GM12878 (cell line): Measurements from ENCODE around the gene LARGE1. TPM values are rescaled to one million over a fixed set of nuclear protein-coding genes. Genes with fewer than 3 reads are reported as not detected.

Experiments used
- CBX3 ChIP-seq: fragments of 200-600 bp; sonication (generic); IDR thresholded peaks from 2 replicates; pipeline ENCODE4 v1.6.1; 2016; ENCODE audit warnings: low read depth, borderline replicate concordance
- CBX5 ChIP-seq: sonication (generic); IDR thresholded peaks from 2 replicates; pipeline ENCODE4 v1.6.1; 2016; ENCODE audit warnings: low read depth, moderate library complexity, mild to moderate bottlenecking, inconsistent platforms
- CREB1 ChIP-seq: IDR thresholded peaks from 2 replicates; pipeline ENCODE4 v1.6.1; 2012; ENCODE audit warnings: low read depth, mild to moderate bottlenecking, inconsistent platforms
- CREM ChIP-seq: IDR thresholded peaks from 2 replicates; pipeline ENCODE4 v1.6.1; 2014; ENCODE audit warnings: antibody characterized with exemption, low read depth
- EGR1 ChIP-seq, 2 experiments: IDR thresholded peaks; 1 replicate in 1 of 2; 2 replicates in 1 of 2; pipeline ENCODE4 v1.6.1; 2011 to 2012; ENCODE audit warnings: low read depth in 2 of 2, low read length in 2 of 2, borderline replicate concordance in 1 of 2, mild to moderate bottlenecking in 1 of 2, moderate library complexity in 1 of 2
- ETV6 ChIP-seq, 2 experiments: fragments of 450-650 bp in 1 of 2; IDR thresholded peaks in 1 of 2; conservative IDR thresholded peaks in 1 of 2; 2 replicates each; pipeline ENCODE4 v1.6.1; 2014; ENCODE audit warnings: antibody characterized with exemption in 1 of 2, borderline replicate concordance in 1 of 2, low read depth in 1 of 2, mild to moderate bottlenecking in 1 of 2, moderate library complexity in 1 of 2
- IKZF2 ChIP-seq, 2 experiments: fragments of 450-650 bp; IDR thresholded peaks; 2 replicates each; pipeline ENCODE4 v1.6.1; 2017; ENCODE audit warnings: mild to moderate bottlenecking in 2 of 2, moderate library complexity in 2 of 2
- JUNB ChIP-seq: IDR thresholded peaks from 2 replicates; pipeline ENCODE4 v1.6.1; 2016; ENCODE audit warnings: antibody characterized with exemption, mild to moderate bottlenecking
- JUND ChIP-seq: IDR thresholded peaks from 2 replicates; pipeline ENCODE4 v1.6.1; 2012; ENCODE audit warnings: low read depth, mild to moderate bottlenecking, low read length, improper control_type of control experiment, moderate library complexity
- MEF2A ChIP-seq: IDR thresholded peaks from 2 replicates; pipeline ENCODE4 v1.6.1; 2011; ENCODE audit warnings: low read depth, mild to moderate bottlenecking, low read length, moderate library complexity; ENCODE audit not compliant: insufficient read depth
- MTA2 ChIP-seq: fragments of 450-650 bp; IDR thresholded peaks from 2 replicates; pipeline ENCODE4 v1.6.1; 2016; ENCODE audit warnings: low read depth, mild to moderate bottlenecking, moderate library complexity
- NBN ChIP-seq: fragments of 450-650 bp; IDR thresholded peaks from 2 replicates; pipeline ENCODE4 v1.6.1; 2016
- NFIC ChIP-seq: IDR thresholded peaks from 2 replicates; pipeline ENCODE4 v1.6.1; 2012; ENCODE audit warnings: low read depth, mild to moderate bottlenecking, inconsistent platforms, low read length, moderate library complexity
- PAX8 ChIP-seq: fragments of 450-650 bp; IDR thresholded peaks from 2 replicates; pipeline ENCODE4 v1.6.1; 2017; ENCODE audit warnings: mild to moderate bottlenecking, moderate library complexity
- POLR2AphosphoS5 ChIP-seq: IDR thresholded peaks from 2 replicates; pipeline ENCODE4 v1.6.1; 2011; ENCODE audit warnings: mild to moderate bottlenecking, low read length, inconsistent platforms
- POU2F2 ChIP-seq: IDR thresholded peaks from 3 replicates; pipeline ENCODE4 v1.6.1; 2011; ENCODE audit warnings: low read depth, mild to moderate bottlenecking, low read length, borderline replicate concordance
- RAD51 ChIP-seq: fragments of 450-650 bp; IDR thresholded peaks from 2 replicates; pipeline ENCODE4 v1.6.1; 2016; ENCODE audit warnings: moderate library complexity, mild to moderate bottlenecking, inconsistent platforms
- RB1 ChIP-seq: fragments of 450-650 bp; formaldehyde crosslinking; IDR thresholded peaks from 2 replicates; pipeline ENCODE4 v1.6.1; 2017; ENCODE audit warnings: mild to moderate bottlenecking, borderline replicate concordance
- SMARCA5 ChIP-seq: fragments of 450-650 bp; IDR thresholded peaks from 2 replicates; pipeline ENCODE4 v1.6.1; 2017; ENCODE audit warnings: mild to moderate bottlenecking
- SMC3 ChIP-seq: IDR thresholded peaks from 2 replicates; pipeline ENCODE4 v1.6.1; 2011; ENCODE audit warnings: low read length, improper control_type of control experiment, borderline replicate concordance
- SREBF1 ChIP-seq: IDR thresholded peaks from 2 replicates; pipeline ENCODE4 v1.6.1; 2012; ENCODE audit warnings: mild to moderate bottlenecking, low read length
- SRF ChIP-seq, 2 experiments: IDR thresholded peaks; 2 replicates each; pipeline ENCODE4 v1.6.1; 2011; ENCODE audit warnings: low read depth in 2 of 2, low read length in 2 of 2, mild to moderate bottlenecking in 1 of 2, moderate library complexity in 1 of 2
- STAT1 ChIP-seq: fragments of 450-650 bp; conservative IDR thresholded peaks from 2 replicates; pipeline ENCODE4 v1.6.1; 2014; ENCODE audit warnings: antibody characterized with exemption, mild to moderate bottlenecking
- TAF1 ChIP-seq: IDR thresholded peaks from 2 replicates; pipeline ENCODE4 v1.6.1; 2011; ENCODE audit warnings: mild to moderate bottlenecking, low read depth, low read length, borderline replicate concordance
- TBL1XR1 ChIP-seq: IDR thresholded peaks from 2 replicates; pipeline ENCODE4 v1.6.1; 2012; ENCODE audit warnings: low read depth, low read length, improper control_type of control experiment
- TCF12 ChIP-seq: IDR thresholded peaks from 2 replicates; pipeline ENCODE4 v1.6.1; 2011; ENCODE audit warnings: low read depth, mild to moderate bottlenecking, low read length
- TCF3 ChIP-seq: IDR thresholded peaks from 2 replicates; pipeline ENCODE4 v1.6.1; 2012; ENCODE audit warnings: low read depth, mild to moderate bottlenecking, low read length, borderline replicate concordance; ENCODE audit not compliant: insufficient read depth
- YY1 ChIP-seq: IDR thresholded peaks from 2 replicates; pipeline ENCODE4 v1.6.1; 2011; ENCODE audit warnings: low read depth, mild to moderate bottlenecking, low read length
- polyA plus RNA-seq, 11 experiments: library from polyadenylated mRNA; depleted of rRNA in 4 of 11; unstranded in 6 of 11; stranded (reverse) in 5 of 11; fragments of >200 nt; fragmentation: Nextera tagmentation in 4 of 11; fragmentation: Illumina TruSeq in 1 of 11; extraction: Ambion mirVana in 4 of 11; extraction: Trizol in 1 of 11; gene quantifications; 1 replicate in 1 of 11; 2 replicates in 10 of 11; pipeline versions ENCODE4 v1.2.1 to v1.2.3, GENCODE V29; 2011 to 2016; ENCODE audit warnings: inconsistent platforms in 2 of 11, missing spikeins in 2 of 11, low read depth in 1 of 11
- total RNA-seq, 4 experiments: library from RNA; depleted of rRNA in 3 of 4; stranded (reverse); fragments of >200 nt in 3 of 4; fragmentation: Illumina TruSeq in 1 of 4; extraction: Trizol in 1 of 4; gene quantifications; 2 replicates each; pipeline versions ENCODE4 v1.2.1 to v1.2.3, GENCODE V29; 2013 to 2021
- TF ChIP-seq, protein P1 (sequence below): fragments of 450-650 bp; conservative IDR thresholded peaks from 2 replicates; pipeline ENCODE4 v1.6.1; 2017; ENCODE audit warnings: mild to moderate bottlenecking, moderate library complexity
- TF ChIP-seq, protein P2 (sequence below): fragments of 450-650 bp; IDR thresholded peaks from 2 replicates; pipeline ENCODE4 v1.6.1; 2017; ENCODE audit warnings: mild to moderate bottlenecking, low read depth, inconsistent platforms; ENCODE audit not compliant: poor library complexity, severe bottlenecking

LARGE1 gene
- total and polyA plus RNA-seq, 10 of the 15 experiments (the other 5 are each of a cell fraction or from before 2014, with no cell fraction given) = 3.2 to 41.4 (median 17.3) TPM

DNA sequence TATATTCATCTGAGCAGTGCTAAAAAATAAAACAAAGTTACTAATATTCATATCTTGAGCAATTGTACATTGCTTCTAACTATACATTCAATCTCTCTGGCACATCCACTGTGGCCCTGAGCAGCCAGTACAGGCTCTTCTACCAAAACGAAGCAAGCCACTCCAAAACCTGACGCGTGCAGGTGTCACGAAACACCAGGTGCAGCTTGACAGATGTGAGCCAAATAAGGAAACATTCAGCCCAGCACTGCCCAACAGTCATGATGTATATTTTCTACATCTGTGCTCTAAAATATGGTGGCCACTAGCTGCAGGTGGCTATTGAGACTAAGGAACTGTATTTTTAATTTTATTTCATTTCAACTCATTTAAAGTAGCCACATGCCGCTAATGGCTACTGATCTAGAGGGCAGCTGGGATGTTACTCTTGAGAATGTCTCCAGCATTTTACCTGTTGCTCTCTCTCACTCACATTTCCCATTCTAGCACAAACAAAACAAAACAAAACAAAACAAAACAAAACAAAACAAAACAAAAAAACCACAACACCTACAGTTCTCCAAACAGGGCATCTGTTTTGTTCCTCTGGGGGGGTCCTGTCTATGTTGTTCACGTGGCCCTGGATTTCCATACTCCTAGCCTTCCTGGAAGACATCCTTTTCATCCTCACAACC, 77.7 kb downstream of the LARGE1 start (continued):
- TF ChIP-seq POU2F2 (no peak), YY1 (0 out of 2 replicates have a peak, but pooled peaks have one; percentile 27), CREB1 (peak; percentile 38; the same call in 1 of the 2 replicates), TCF12 (peak; percentile 89; the same call in 1 of the 2 replicates), TCF3 (peak; percentile 94), CBX3 (no peak), CBX5 (no peak), RAD51 (no peak), JUND (no peak), PAX8 (no peak), SREBF1 (no peak), NFIC (no peak), STAT1 (no peak), TBL1XR1 (no peak), SMC3 (no peak), TAF1 (no peak), MTA2 (no peak), POLR2AphosphoS5 (0 out of 2 replicates have a peak, but pooled peaks have one; percentile 42), RB1 (no peak), EGR1 (IDR thresholded peaks at IDR 0.05; ENCODE audit: borderline replicate concordance in 1 of 2, low read depth in 2 of 2, low read length in 2 of 2) (no peak), CREM (peak; percentile 51), JUNB (no peak; the same call in 1 of the 2 replicates), MEF2A (peak; percentile 60), SRF (IDR thresholded peaks at IDR 0.05; ENCODE audit: low read depth in 2 of 2, low read length in 2 of 2) (peak; percentile 81 to 94), SMARCA5 (no peak), ETV6 (conservative IDR thresholded peaks at IDR 0.05 in 1 of 2, IDR thresholded peaks at IDR 0.05 in 1 of 2; ENCODE audit: borderline replicate concordance in 1 of 2, low read depth in 1 of 2) (no peak), NBN (no peak), IKZF2 (IDR thresholded peaks at IDR 0.05) (no peak)
- TF ChIP-seq, protein P1, sequence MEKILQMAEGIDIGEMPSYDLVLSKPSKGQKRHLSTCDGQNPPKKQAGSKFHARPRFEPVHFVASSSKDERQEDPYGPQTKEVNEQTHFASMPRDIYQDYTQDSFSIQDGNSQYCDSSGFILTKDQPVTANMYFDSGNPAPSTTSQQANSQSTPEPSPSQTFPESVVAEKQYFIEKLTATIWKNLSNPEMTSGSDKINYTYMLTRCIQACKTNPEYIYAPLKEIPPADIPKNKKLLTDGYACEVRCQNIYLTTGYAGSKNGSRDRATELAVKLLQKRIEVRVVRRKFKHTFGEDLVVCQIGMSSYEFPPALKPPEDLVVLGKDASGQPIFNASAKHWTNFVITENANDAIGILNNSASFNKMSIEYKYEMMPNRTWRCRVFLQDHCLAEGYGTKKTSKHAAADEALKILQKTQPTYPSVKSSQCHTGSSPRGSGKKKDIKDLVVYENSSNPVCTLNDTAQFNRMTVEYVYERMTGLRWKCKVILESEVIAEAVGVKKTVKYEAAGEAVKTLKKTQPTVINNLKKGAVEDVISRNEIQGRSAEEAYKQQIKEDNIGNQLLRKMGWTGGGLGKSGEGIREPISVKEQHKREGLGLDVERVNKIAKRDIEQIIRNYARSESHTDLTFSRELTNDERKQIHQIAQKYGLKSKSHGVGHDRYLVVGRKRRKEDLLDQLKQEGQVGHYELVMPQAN = no peak
- TF ChIP-seq, protein P2, sequence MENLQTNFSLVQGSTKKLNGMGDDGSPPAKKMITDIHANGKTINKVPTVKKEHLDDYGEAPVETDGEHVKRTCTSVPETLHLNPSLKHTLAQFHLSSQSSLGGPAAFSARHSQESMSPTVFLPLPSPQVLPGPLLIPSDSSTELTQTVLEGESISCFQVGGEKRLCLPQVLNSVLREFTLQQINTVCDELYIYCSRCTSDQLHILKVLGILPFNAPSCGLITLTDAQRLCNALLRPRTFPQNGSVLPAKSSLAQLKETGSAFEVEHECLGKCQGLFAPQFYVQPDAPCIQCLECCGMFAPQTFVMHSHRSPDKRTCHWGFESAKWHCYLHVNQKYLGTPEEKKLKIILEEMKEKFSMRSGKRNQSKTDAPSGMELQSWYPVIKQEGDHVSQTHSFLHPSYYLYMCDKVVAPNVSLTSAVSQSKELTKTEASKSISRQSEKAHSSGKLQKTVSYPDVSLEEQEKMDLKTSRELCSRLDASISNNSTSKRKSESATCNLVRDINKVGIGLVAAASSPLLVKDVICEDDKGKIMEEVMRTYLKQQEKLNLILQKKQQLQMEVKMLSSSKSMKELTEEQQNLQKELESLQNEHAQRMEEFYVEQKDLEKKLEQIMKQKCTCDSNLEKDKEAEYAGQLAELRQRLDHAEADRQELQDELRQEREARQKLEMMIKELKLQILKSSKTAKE = no peak
